Head of caudate nucleus (tissue), 42 donors: ENCODE data around the gene ENTREP3.

Experiments used
- DNase-seq, 42 donors: peaks; one replicate each; pipeline versions ENCODE4 v3.0.0 to v3.0.0-alpha.2; 2020 to 2021; ENCODE audit warnings: mixed read lengths in 7 of 42
- intact Hi-C: fragments of 100-400 bp; cut with DNase I; formaldehyde crosslinking; loops from one replicate; pipeline ENCODE4 v1.15.0; 2022

ENTREP3 gene

DNA sequence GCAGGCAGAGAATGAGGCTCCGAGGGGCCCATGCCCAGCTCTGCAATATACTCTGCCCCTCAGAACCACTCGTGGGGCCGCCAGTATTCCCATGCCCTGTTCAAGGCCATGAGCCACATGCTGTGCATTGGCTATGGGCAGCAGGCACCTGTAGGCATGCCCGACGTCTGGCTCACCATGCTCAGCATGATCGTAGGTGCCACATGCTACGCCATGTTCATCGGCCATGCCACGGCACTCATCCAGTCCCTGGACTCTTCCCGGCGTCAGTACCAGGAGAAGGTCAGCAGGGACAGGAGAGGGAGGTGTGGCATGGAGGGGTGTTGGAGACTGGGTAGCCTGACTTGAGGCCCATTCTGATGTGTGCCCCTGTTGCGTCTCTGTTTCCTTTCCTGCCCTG is 29.2 kb upstream of the ENTREP3 start:
- intact Hi-C loops: no loop called here
- DNase-seq: no peak

DNA sequence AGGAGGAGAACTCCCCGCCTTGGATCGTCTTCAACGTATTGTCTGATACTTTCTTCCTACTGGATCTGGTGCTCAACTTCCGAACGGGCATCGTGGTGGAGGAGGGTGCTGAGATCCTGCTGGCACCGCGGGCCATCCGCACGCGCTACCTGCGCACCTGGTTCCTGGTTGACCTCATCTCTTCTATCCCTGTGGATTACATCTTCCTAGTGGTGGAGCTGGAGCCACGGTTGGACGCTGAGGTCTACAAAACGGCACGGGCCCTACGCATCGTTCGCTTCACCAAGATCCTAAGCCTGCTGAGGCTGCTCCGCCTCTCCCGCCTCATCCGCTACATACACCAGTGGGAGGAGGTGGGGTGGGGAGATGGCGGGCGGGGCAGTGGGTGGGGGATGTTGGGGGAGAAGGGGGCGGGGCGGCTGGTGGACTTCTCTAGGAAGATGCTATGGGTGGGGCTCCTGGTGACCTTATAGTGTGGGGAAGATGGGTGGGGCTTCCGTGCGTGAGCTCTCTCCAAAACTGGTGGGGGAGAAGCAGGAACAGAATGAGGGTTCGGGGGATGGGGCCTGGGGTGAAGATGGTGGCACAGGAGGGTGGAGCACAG is 27.3 kb upstream of the ENTREP3 start:
- intact Hi-C loops: no loop called here
- no peak for DNase-seq

DNA sequence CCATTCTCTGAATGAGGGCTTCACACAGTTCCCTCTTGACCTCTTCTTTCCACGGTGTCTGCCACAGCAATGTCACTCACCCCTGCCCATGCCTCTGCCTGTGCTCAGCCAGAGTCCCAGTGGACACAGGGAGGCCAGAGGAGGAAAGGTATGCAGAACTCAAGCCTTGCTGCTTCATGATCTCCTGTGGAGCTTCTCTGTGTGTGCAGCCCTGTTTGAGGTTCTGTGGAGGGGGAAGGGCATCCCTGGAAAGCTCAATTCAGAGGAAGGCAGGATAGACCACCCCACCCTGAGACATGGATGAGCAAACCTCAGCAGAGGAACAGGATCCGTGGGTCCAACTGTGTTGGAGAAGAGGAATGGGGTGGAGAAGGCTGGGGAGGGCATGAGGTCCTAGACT is 24.0 kb upstream of the ENTREP3 start:
- intact Hi-C loops: loop anchor here (5.0 kb wide), 1 partner anchor 43 kb away; the partner anchor contains the start of gene RUSC1
- DNase-seq: peak in 3 of 42 donors; percentile 8 to 34 (median 9)

DNA sequence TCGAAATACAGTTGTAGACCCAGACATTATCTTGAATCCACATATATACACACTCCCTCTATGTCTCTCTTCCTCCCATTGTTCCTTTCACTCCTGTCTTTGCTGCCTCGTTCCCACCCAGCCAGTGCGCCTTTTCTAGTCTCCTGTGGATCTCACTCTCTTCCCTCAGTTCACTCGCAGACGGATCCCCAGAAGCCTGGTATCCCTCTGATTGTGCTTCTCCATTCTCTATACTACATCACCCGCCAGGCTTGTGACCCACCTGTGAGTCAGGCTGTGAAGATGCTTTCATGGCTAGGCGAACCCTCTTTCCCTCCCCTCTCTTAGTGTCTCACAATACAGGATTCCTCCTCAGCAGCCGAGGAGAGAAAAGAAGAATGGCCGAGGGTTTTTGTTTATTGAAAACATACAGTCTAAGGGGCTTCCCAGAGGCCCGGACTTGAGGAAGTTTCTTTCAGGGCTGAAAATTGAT is 23.4 kb upstream of the ENTREP3 start:
- DNase-seq: peak in 15 of 42 donors; percentile 3 to 49 (median 18)
- intact Hi-C loops: loop anchor here (5.0 kb wide), 1 partner anchor 44 kb away; the partner anchor contains the start of gene RUSC1

DNA sequence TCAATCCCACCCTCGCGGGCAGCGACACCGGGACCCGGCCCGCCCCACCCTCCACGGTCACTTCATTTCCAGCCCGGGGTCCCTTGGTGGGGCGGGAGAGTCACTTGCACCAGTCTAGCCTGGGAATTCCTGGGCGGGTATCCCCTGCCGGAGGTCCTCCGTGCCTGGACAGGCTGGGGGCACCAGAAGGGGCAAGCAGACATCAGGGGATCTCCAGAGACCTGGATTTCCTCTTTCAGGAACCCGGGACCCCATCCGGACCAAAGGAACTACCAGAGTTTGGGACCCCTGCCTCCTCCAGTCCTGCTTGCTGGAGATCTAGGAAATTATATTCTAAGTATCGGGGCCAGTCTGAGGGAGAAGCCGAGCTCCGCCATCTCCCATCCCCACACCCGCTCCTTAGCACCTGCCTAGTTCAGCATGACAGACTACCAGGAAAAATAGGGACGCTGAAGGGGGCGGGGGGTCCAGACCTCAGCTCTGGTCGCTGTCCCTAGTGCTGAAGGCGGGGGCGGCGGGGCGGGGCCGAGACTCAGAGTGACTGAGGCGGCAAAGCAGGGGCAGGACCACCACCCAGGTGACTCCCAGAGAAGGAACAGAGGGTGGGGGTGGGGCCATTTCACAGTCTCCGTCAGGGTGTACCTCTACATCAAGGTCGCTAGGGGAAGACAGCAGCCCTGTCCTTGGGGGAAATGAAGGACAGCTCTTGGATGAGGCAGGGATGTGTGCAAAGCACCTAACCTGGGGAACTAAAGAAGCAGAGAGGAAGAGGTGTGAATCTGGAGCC is 22.8 kb upstream of the ENTREP3 start:
- intact Hi-C loops: loop anchor here (5.0 kb wide), 1 partner anchor 44 kb away; the partner anchor contains the start of gene RUSC1
- peak in 40 of 42 donors; percentile 15 to 79 (median 48) for DNase-seq

DNA sequence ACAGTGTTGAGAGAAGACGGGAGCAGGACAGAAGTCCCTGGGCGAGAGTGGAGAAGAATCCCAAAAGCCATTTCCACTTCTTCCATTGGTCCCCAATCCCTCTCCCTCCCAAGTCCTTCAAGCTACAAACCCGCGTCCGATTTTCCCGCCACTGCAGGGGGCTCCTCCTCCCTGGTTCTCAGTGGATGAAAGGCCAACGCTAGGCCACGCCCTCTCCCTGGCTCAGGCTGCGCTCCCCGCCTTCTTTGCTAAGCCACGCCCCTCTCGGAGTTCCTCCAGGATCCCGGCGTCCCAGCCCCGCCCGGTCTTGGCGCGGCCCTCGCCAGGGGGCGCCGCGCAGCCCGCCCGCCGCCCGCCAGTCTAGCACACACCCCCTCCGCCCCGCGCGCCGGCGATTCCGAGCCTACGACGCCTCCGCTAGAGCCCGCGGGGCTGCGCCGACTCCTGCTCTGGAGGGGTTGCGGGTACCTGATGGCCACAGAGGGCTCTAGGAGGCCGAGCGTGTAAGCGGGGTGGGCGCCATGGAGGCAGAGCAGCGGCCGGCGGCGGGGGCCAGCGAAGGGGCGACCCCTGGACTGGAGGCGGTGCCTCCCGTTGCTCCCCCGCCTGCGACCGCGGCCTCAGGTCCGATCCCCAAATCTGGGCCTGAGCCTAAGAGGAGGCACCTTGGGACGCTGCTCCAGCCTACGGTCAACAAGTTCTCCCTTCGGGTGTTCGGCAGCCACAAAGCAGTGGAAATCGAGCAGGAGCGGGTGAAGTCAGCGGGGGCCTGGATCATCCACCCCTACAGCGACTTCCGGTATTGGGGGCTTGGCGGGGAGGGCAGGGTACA is 22.0 kb upstream of the ENTREP3 start, which contains the start of gene HCN3:
Gene HCN3 (plus strand): TSS at position 394 of the 832 bp plus-strand sequence. CDS start 128 bp downstream, at position 522.
- intact Hi-C loops: loop anchor here (5.0 kb wide), 1 partner anchor 45 kb away; the partner anchor contains the start of gene RUSC1
- DNase-seq: peak; percentile 96 to 100 (median 99)

DNA sequence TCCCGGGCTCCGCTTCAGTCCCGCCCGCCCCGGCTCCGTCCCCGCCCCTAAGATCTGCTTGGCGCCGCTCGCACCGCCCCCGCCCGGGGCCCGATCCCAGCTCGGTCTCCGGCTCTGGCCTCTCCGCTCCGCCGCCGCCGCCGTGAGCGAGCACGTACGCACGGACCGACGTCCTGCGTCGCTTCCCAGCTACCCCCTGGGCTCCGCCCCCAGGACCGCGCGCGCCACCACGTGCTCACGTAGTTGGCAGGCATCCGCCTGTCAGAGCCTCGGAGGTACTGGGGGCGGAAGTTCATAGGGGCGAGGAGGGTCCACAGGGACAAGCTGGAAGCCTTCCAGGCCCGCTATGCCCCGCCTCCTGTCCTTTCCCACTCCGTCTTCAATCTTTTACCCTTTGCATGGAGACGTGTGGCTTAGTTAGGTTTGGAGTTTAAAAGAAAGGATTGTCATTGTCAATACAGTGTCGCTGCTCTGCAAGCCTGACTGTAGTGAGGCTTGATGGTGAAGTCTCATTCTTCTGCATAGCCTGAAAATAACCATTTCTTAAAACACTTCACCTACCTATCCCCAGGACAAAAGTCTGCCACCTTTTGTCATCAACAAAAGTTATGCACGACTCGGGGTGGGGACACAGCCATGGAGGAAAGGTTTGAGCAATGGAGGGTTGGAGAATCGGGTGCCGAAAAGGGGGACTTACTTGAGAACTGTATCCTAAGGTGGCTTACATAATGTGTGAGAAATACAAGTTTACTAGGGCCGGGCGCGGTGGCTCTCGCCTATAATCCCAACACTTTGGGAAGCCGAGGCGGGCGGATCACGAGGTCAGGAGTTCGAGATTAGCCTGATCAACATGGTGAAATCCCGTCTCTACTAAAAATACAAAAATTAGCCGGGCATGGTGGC is 18.3 kb upstream of the ENTREP3 start, which contains the start of gene CLK2:
Gene CLK2 (minus strand): TSS at position 162 of the 903 bp plus-strand sequence. CDS start 2,527 bp downstream, outside the sequence.
- intact Hi-C loops: no loop called here
- DNase-seq: peak; percentile 85 to 98 (median 97)

DNA sequence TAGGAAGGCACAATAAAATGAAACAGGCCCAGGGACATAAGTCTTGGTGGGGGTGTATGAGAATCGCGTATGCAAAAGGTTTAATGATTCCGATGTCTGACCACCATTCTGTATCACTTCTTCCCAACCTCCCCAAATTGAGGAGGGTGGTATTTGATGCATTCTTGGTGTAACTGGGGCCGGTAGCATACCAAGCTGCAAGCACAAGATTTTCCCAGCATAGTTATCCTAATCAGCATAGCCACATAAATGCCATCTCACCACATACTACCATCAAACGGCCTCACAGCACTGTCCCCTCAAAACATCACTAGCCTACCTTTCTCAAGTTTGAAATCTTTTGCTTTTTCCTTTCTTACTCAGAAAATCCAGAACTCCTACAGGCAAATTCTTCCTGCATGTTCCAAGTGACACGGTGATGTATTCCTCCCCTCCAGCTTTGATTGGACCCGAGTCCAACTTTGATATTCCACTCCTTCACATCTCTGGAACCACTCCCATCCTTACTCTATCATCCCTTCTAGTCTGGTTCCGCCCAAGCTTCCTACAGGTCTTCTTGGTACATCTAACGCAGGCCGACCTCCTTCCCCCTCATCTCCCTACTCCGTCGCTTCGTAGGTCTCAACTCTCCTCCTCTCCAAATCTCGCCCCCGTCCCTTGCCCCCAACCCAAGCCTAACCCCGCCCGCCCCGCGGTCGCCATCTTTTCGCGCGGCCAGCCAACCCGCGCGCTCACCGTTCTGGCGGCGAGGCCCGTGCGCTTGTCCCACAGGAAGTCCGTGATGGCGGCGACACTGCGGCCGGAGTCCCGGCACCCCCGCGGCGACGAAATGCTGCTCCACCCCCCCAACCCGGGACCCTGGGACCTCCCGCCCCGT is 17.4 kb upstream of the ENTREP3 start:
- intact Hi-C loops: no loop called here
- peak in 4 of 42 donors; percentile 29 to 46 (median 34) for DNase-seq

DNA sequence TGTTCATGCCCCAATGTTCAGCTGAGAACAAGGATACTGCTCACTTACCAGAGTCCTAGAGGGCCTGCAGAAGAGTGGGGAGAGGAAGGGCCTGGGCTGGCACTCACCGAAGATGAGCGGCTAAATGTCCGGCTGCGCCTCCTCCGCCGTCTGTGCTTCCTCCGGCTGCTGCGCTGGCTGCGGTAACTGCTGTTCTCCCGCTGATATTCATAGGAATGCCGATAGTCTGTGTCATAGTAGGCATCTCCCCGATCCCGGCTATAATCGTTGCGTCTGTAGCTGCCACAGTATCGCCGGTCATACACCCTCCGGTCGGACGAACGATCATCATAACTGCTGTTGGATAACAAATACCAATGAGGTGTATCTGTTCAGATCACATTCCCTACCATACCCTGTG is 14.1 kb upstream of the ENTREP3 start:
- intact Hi-C loops: no loop called here
- DNase-seq: no peak

DNA sequence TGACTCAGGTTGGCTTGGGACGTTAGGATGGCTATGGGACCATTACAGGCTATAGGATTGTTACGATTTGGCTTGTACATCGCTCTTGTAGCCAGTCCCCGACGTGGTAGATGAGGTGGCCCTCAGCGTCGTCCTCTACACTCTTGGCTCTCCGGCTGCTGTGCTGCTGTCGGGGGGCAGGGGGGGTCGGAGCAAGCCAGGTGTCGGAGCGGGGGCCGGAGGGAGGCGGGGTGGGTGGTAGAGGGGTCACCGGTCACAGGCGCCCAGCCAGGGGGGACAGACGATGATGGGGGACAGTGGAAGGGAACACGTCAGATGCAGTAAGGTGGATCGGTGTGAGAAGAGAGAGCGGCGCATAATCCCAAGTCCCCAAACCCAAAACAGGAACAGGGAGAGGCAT is 13.3 kb upstream of the ENTREP3 start:
- intact Hi-C loops: no loop called here
- no peak for DNase-seq

DNA sequence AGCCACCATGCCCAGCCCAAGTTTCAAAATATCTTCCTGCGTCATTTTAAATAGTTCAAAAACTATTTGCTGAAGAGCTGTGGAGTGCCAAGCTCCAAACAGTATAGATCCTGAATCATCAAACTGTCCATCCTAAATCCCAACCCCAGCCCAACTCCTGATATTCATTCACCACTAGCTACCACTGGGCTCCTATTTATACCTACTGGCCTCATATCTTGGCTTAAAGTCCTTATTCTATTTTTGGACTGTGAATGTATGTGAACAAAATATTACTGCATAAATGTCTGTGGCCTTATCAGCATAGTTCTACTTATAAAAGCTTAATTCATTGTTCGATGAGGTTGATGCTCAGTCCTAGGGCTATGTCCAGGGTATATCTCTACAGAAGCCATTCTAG is 12.1 kb upstream of the ENTREP3 start:
- no peak for DNase-seq
- intact Hi-C loops: no loop called here

DNA sequence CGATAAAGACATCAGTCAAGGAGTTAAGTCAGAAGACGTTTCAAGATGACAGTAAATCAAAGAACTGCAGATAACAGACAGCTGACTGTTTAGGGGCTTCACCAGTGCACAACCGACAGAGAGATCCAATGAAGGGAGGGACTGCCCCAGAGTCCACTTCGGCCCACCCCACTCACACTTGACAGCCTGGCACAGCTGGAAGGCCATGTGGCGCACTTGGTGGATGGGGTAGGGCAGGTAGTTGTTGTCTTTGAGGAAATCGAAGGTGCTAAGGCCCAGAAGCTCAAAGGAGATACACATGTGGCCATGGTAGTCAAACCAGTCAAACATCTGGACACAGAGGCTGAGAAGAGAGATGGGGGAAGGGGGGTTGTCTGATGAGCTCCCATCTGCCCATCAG is 11.3 kb upstream of the ENTREP3 start:
- no peak for DNase-seq

DNA sequence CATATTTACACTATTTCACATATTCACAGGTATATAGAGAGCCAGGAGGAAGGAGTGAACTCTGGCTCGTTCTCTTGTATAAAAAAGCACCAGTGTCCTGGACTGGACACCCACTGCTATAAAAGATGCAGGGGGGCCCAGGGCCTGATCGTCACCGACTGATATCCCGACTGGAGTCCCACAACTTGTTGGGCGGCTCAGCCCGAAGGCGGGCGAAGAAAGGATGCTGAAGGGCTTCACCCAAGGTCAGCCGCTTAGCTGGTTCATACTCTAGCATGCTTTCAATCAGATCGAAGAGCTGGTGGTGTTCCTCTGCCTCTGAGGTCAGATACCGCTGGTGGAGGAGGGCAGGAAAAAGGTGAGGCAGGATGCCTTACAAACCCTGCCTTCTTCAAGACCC is 7.8 kb upstream of the ENTREP3 start:
- DNase-seq: no peak
- intact Hi-C loops: no loop called here

More for the DNA sequence above, 11.3 kb upstream of the ENTREP3 start:
- intact Hi-C loops: no loop called here

DNA sequence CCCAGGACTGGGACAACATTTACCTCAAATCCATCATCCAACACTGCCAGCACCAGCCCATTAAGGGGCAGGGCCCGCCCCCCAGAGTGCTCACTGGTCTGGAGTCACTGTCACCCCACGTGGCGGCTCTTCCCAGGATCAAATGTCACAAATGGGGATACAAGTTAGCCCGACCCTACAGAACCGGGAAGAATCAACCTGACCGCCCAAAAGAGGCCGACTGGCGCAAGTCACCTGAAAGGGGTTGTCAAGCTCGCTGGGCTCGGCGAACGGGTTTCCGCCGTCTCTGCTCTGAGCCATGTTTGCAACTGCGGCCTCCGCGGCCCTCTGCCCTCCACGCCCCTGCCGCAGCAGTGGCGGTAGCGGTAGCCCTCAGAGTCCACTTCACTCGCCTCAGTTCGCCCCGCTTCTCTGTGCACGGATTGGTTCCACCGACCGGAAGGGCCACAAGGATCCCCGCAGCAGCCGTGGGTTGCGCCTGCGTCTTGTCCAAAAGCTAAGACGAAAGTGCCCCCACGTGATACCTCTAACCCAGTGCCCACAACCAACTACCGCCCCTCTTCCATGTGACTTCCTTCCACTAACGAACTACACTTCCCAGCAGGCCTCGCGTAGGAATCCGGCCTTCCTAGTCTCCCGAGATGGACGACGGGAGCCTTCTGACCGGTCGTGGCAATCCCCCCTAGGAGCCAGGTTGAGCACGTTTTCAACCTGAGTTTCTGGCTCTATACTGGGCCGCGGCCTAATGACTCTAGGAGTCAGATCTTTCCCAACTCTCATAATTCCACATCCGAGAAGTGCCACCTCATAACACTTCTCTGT is 6.8 kb upstream of the ENTREP3 start, which contains the start of gene SCAMP3:
Gene SCAMP3 (minus strand): TSS at position 509 of the 822 bp plus-strand sequence. CDS start 209 bp downstream, at position 300.
- peak; percentile 91 to 99 (median 98) for DNase-seq
- intact Hi-C loops: no loop called here

DNA sequence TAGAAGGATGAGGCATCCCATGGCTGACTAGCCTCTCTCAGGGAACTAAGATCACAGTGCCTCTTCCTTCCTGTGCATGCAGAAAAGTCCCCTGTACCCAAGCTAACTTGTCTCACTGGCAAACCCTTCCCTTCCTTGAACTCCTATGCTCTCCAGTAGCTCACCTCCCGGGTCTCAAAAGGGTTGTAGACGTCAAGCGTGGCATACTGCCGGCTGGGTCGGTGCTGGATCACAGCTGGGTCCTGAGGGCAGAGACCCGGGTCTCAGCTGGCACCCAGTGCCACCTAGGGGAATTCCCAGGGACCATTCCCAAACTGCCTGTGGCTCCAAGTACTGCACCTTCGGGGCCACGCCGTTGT is 6.2 kb upstream of the ENTREP3 start:
- intact Hi-C loops: no loop called here
- DNase-seq: peak in 1 of 42 donors; percentile 39

DNA sequence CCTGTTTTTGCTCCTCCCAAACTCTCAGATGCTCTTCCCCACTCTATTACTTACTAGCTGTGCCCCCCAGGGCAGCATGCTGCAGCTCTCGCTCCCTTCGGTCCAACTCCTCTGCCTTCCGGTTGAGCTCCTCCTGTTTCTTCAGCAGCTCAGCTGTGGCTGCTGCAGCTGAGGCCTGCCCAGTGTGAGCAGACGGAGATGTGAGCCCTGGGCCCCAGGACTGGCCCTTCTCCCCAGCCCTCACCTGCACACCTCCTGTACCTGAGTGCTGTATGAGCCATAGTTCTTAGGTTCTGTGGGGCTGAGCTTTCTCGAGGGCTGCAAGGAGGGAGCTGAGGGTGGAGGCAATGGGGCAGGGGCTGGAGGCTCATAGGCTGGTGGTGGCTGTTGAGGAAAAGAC is 5.0 kb upstream of the ENTREP3 start:
- intact Hi-C loops: no loop called here
- DNase-seq: no peak
